ENCODE results near the gene HIRA. TPM values are rescaled to one million over a fixed set of nuclear protein-coding genes. Genes with fewer than 3 reads are reported as not detected.

HIRA gene
- total and polyA plus RNA-seq, 2 experiments from 2014 or later = 17.1 to 36.9 TPM

GRCh38 chr22:19385221-19385906, 46.2 kb downstream of the HIRA start:
- H3K36me3 ChIP-seq = peaks cover 82% of the 10 kb centered on the region
- H3K27me3 ChIP-seq = no peaks in the 10 kb centered on the region
- H3K4me1 ChIP-seq (ENCODE audit: low read depth) = no peaks in the 10 kb centered on the region
- DNase-seq (ENCODE audit: low read depth in 1 of 2, low spot score in 1 of 2) = no peak
- no peak overlapping the region for H3K4me3 ChIP-seq
- no peak for TF ChIP-seq CTCF (IDR thresholded peaks at IDR 0.05; ENCODE audit: low read depth, low read length)
- H3K9me3 ChIP-seq (ENCODE audit: low read depth) = no peaks in the 10 kb centered on the region
- no peak overlapping the region for H3K27ac ChIP-seq

- H3K9me3 ChIP-seq (ENCODE audit: low read depth) = no peaks in the 10 kb centered on the region
- no peak overlapping the region for H3K4me3 ChIP-seq
- TF ChIP-seq CTCF (IDR thresholded peaks at IDR 0.05; ENCODE audit: low read depth, low read length) = no peak
- H3K4me1 ChIP-seq (ENCODE audit: low read depth) = no peaks in the 10 kb centered on the region
- H3K27ac ChIP-seq = no peak overlapping the region
- peaks cover 76% of the 10 kb centered on the region for H3K36me3 ChIP-seq
- H3K27me3 ChIP-seq = no peaks in the 10 kb centered on the region
- no peak for DNase-seq (ENCODE audit: low read depth in 1 of 2, low spot score in 1 of 2)
Measured at GRCh38 chr22:19383292-19383691, 48.2 kb downstream of the HIRA start.

- no peaks in the 10 kb centered on the region for H3K27me3 ChIP-seq
- no peak for TF ChIP-seq CTCF (IDR thresholded peaks at IDR 0.05; ENCODE audit: low read depth, low read length)
- H3K36me3 ChIP-seq = peaks cover 75% of the 10 kb centered on the region
- no peaks in the 10 kb centered on the region for H3K9me3 ChIP-seq (ENCODE audit: low read depth)
- DNase-seq (ENCODE audit: low read depth in 1 of 2, low spot score in 1 of 2) = no peak
- no peak overlapping the region for H3K4me3 ChIP-seq
- H3K27ac ChIP-seq = no peak overlapping the region
- no peaks in the 10 kb centered on the region for H3K4me1 ChIP-seq (ENCODE audit: low read depth)
Measured at GRCh38 chr22:19382240-19382639, 49.3 kb downstream of the HIRA start.

- no peak for DNase-seq (ENCODE audit: low read depth in 1 of 2, low spot score in 1 of 2)
- no peak overlapping the region for H3K27ac ChIP-seq
Measured at GRCh38 chr22:19378344-19378674, 53.2 kb downstream of the HIRA start.

GRCh38 chr22:19377565-19378343, 53.8 kb downstream of the HIRA start:
- Histone ChIP-seq H3K4me1 (ENCODE audit: low read depth) (no peaks in the 10 kb centered on the region), H3K27ac (no peak overlapping the region), H3K27me3 (no peaks in the 10 kb centered on the region), H3K36me3 (peaks cover 81% of the 10 kb centered on the region), H3K4me3 (no peak overlapping the region), H3K9me3 (ENCODE audit: low read depth) (no peaks in the 10 kb centered on the region)
- DNase-seq (ENCODE audit: low read depth in 1 of 2, low spot score in 1 of 2) = no peak
- no peak for TF ChIP-seq CTCF (IDR thresholded peaks at IDR 0.05; ENCODE audit: low read depth, low read length)

More at GRCh38 chr22:19378344-19378674, 53.2 kb downstream of the HIRA start:
- no peak overlapping the region for H3K4me3 ChIP-seq
- no peak for TF ChIP-seq CTCF (IDR thresholded peaks at IDR 0.05; ENCODE audit: low read depth, low read length)
- no peaks in the 10 kb centered on the region for H3K9me3 ChIP-seq (ENCODE audit: low read depth)
- H3K27me3 ChIP-seq = no peaks in the 10 kb centered on the region
- no peaks in the 10 kb centered on the region for H3K4me1 ChIP-seq (ENCODE audit: low read depth)
- H3K36me3 ChIP-seq = peaks cover 82% of the 10 kb centered on the region

Measured in cardiac muscle cell (in vitro differentiated cells and primary cell).